HEK293 (cell line): Measurements from ENCODE around the gene PXDC1.

Experiments
- CTCF ChIA-PET: fragments of 350-600 bp; formaldehyde crosslinking; extraction: SDS; loops from one replicate; lab custom pipeline; 2021; ENCODE audit warnings: antibody characterized with exemption; lab: Yijun Ruan, JAX
- POLR2A ChIA-PET: fragments of 300-600 bp; formaldehyde crosslinking; extraction: SDS; loops from one replicate; lab custom pipeline; 2020; ENCODE audit warnings: antibody characterized with exemption, inconsistent platforms; lab: Yijun Ruan, JAX
- H3K27ac ChIP-seq: fragments of 200-500 bp; sonication (Bioruptor generic); 2 replicates; pipeline ENCODE4 v1.5.1; 2014; ENCODE audit warnings: low read depth, low read length, control low read depth, inconsistent platforms; ENCODE audit errors: extremely low read depth
- H3K36me3 ChIP-seq, 2 experiments: fragments of 200-500 bp in 1 of 2; sonication (Bioruptor generic) in 1 of 2; 1 replicate in 1 of 2; 2 replicates in 1 of 2; pipeline ENCODE4 v1.5.1; 2014 to 2017; ENCODE audit warnings: inconsistent platforms in 2 of 2, low read length in 2 of 2; ENCODE audit not compliant: control insufficient read depth in 2 of 2, insufficient read depth in 1 of 2
- H3K4me1 ChIP-seq: fragments of 200-500 bp; sonication (Bioruptor generic); 2 replicates; pipeline ENCODE4 v1.5.1; 2014; ENCODE audit warnings: mild to moderate bottlenecking, low read length, inconsistent platforms; ENCODE audit not compliant: control insufficient read depth, insufficient read depth
- H3K4me3 ChIP-seq: 2 replicates; pipeline ENCODE4 v1.5.1; 2011; ENCODE audit warnings: low read depth, mild to moderate bottlenecking, control low read depth, low read length, moderate library complexity
- H3K9me3 ChIP-seq: fragments of 200-500 bp; sonication (Bioruptor generic); 2 replicates; pipeline ENCODE4 v1.5.1; 2014; ENCODE audit warnings: low read depth, low read length, inconsistent platforms; ENCODE audit not compliant: control insufficient read depth, insufficient read depth
- GLI4 ChIP-seq: fragments of 450-650 bp; formaldehyde crosslinking; IDR thresholded peaks from 2 replicates; pipeline ENCODE4 v1.5.1; 2016; ENCODE audit warnings: missing biosample characterization, missing genetic modification characterization
- KLF10 ChIP-seq: fragments of 450-650 bp; IDR thresholded peaks from 2 replicates; pipeline ENCODE4 v1.5.1; 2018; ENCODE audit warnings: missing biosample characterization, mild to moderate bottlenecking, missing genetic modification characterization
- PATZ1 ChIP-seq: fragments of 450-650 bp; formaldehyde crosslinking; IDR thresholded peaks from 2 replicates; pipeline ENCODE4 v1.5.1; 2016; ENCODE audit warnings: missing biosample characterization, missing genetic modification characterization
- SALL2 ChIP-seq: fragments of 450-650 bp; formaldehyde crosslinking; IDR thresholded peaks from 2 replicates; pipeline ENCODE4 v1.5.0; 2017; ENCODE audit warnings: missing biosample characterization, mild to moderate bottlenecking, missing genetic modification characterization, borderline replicate concordance
- TRIM28 ChIP-seq: IDR thresholded peaks from 2 replicates; pipeline ENCODE4 v1.6.1; 2011; ENCODE audit warnings: low read length, control low read depth, borderline replicate concordance
- TSHZ1 ChIP-seq: fragments of 450-650 bp; formaldehyde crosslinking; IDR thresholded peaks from 2 replicates; pipeline ENCODE4 v1.5.1; 2016; ENCODE audit warnings: missing biosample characterization, missing genetic modification characterization, borderline replicate concordance
- ZIC2 ChIP-seq: fragments of 450-650 bp; formaldehyde crosslinking; IDR thresholded peaks from 2 replicates; pipeline ENCODE4 v1.5.1; 2016; ENCODE audit warnings: missing biosample characterization, missing genetic modification characterization
- ZNF132 ChIP-seq: fragments of 450-650 bp; formaldehyde crosslinking; IDR thresholded peaks from 2 replicates; pipeline ENCODE4 v1.5.1; 2017; ENCODE audit warnings: missing biosample characterization, missing genetic modification characterization, borderline replicate concordance
- ZNF16 ChIP-seq: fragments of 450-650 bp; formaldehyde crosslinking; IDR thresholded peaks from 2 replicates; pipeline ENCODE4 v1.5.1; 2016; ENCODE audit warnings: low read depth, missing biosample characterization, missing genetic modification characterization
- ZNF398 ChIP-seq: fragments of 450-650 bp; formaldehyde crosslinking; IDR thresholded peaks from 2 replicates; pipeline ENCODE4 v1.5.1; 2017; ENCODE audit warnings: missing biosample characterization, missing genetic modification characterization
- ZNF433 ChIP-seq: fragments of 450-650 bp; formaldehyde crosslinking; IDR thresholded peaks from 2 replicates; pipeline ENCODE4 v1.5.1; 2016; ENCODE audit warnings: missing biosample characterization, missing genetic modification characterization, low read depth
- ZNF621 ChIP-seq: fragments of 450-650 bp; formaldehyde crosslinking; IDR thresholded peaks from 2 replicates; pipeline ENCODE4 v1.5.1; 2017; ENCODE audit warnings: missing biosample characterization, missing genetic modification characterization
- ZNF624 ChIP-seq: fragments of 450-650 bp; formaldehyde crosslinking; IDR thresholded peaks from 2 replicates; pipeline ENCODE4 v1.5.1; 2017; ENCODE audit warnings: missing biosample characterization, missing genetic modification characterization
- ZNF654 ChIP-seq: fragments of 450-650 bp; formaldehyde crosslinking; IDR thresholded peaks from 2 replicates; pipeline ENCODE4 v1.5.1; 2016; ENCODE audit warnings: low read depth, missing biosample characterization, missing genetic modification characterization
- ZNF658 ChIP-seq: fragments of 450-650 bp; formaldehyde crosslinking; IDR thresholded peaks from 2 replicates; pipeline ENCODE4; 2016; ENCODE audit warnings: missing biosample characterization, missing genetic modification characterization
- ZNF704 ChIP-seq: fragments of 450-650 bp; formaldehyde crosslinking; IDR thresholded peaks from 2 replicates; pipeline ENCODE4 v1.5.1; 2016; ENCODE audit warnings: missing biosample characterization, missing genetic modification characterization
- ZNF837 ChIP-seq: fragments of 450-650 bp; formaldehyde crosslinking; IDR thresholded peaks from 2 replicates; pipeline ENCODE4 v1.5.1; 2016; ENCODE audit warnings: missing biosample characterization, missing genetic modification characterization

Gene PXDC1

GRCh38 chr6:3762359-3762758 is 10.8 kb upstream of the PXDC1 start (continued):
- TF ChIP-seq TSHZ1 (tag by site-specific recombination) (no peak), KLF10 (tag by site-specific recombination) (no peak)

- no peak for TF ChIP-seq ZNF837
- TF ChIP-seq GLI4 (tag by site-specific recombination) = no peak
- no peak for TF ChIP-seq ZIC2 (tag by site-specific recombination)
- TF ChIP-seq SALL2 (tag by site-specific recombination) = no peak
- TF ChIP-seq PATZ1 = no peak
- TF ChIP-seq ZNF624 (tag by site-specific recombination) = no peak
- TF ChIP-seq TRIM28 = no peak
- no peak for TF ChIP-seq ZNF658
- TF ChIP-seq ZNF398 (tag by site-specific recombination) = no peak
- TF ChIP-seq ZNF433 (tag by site-specific recombination) = no peak
- TF ChIP-seq ZNF132 (tag by site-specific recombination) = no peak
- no peak for TF ChIP-seq ZNF621 (tag by site-specific recombination)
- no peak for TF ChIP-seq ZNF16 (tag by site-specific recombination)
- TF ChIP-seq ZNF654 (tag by site-specific recombination) = no peak
- no peak for TF ChIP-seq ZNF704 (tag by site-specific recombination)
- POLR2A ChIA-PET = no interaction called here
Measured at GRCh38 chr6:3761989-3762270, 10.4 kb upstream of the PXDC1 start.

More at GRCh38 chr6:3761989-3762270, 10.4 kb upstream of the PXDC1 start:
- Histone ChIP-seq H3K27ac (no peak overlapping the region), H3K36me3 (no peaks in the 10 kb centered on the region), H3K4me1 (no peaks in the 10 kb centered on the region), H3K4me3 (no peak overlapping the region), H3K9me3 (no peaks in the 10 kb centered on the region)
- CTCF ChIA-PET = interaction anchor here (0.6 to 0.7 kb wide), 2 partner anchors 12 to 171 kb away, joined by 3 to 4 read pairs; no protein-coding TSS in a partner anchor
